HepG2 (cell line): ENCODE measurements around the gene SNX18. TPM values are rescaled to one million over a fixed set of nuclear protein-coding genes. Genes with fewer than 3 reads are reported as not detected.

ENCODE experiments used
- HES4 ChIP-seq: sonication (generic); formaldehyde crosslinking; IDR thresholded peaks from 2 replicates; pipeline ENCODE4 v1.9.0; 2021; ENCODE audit warnings: mild to moderate bottlenecking, missing genetic modification reagents, borderline replicate concordance
- HOXA3 ChIP-seq: sonication (generic); formaldehyde crosslinking; IDR thresholded peaks from 2 replicates; pipeline ENCODE4 v1.5.0; 2020; ENCODE audit warnings: missing genetic modification reagents
- NONO ChIP-seq, 2 experiments: fragments of 450-650 bp in 1 of 2; sonication (generic) in 1 of 2; formaldehyde crosslinking in 1 of 2; IDR thresholded peaks in 1 of 2; conservative IDR thresholded peaks in 1 of 2; 2 replicates each; pipeline versions ENCODE4 v1.6.1 to v1.8.0; 2017 to 2022; ENCODE audit warnings: mild to moderate bottlenecking in 1 of 2, missing genetic modification reagents in 1 of 2, moderate library complexity in 1 of 2
- SALL2 ChIP-seq: sonication (generic); formaldehyde crosslinking; IDR thresholded peaks from 2 replicates; pipeline ENCODE4 v1.8.1; 2023; ENCODE audit warnings: mild to moderate bottlenecking, missing genetic modification reagents, inconsistent platforms
- SIN3A ChIP-seq: IDR thresholded peaks from 2 replicates; pipeline ENCODE4 v1.6.1; 2011; ENCODE audit warnings: low read depth, mild to moderate bottlenecking, control low read depth, low read length, borderline replicate concordance
- SOX13 ChIP-seq, 3 experiments: fragments of 450-650 bp in 1 of 3; sonication (generic) in 1 of 3; formaldehyde crosslinking in 1 of 3; IDR thresholded peaks in 2 of 3; conservative IDR thresholded peaks in 1 of 3; 2 replicates each; pipeline versions ENCODE4 v1.5.0 to v1.6.1; 2016 to 2020; ENCODE audit warnings: antibody characterized with exemption in 1 of 3, mild to moderate bottlenecking in 1 of 3, missing compliant biosample characterization in 1 of 3, missing genetic modification reagents in 1 of 3, moderate library complexity in 1 of 3
- STAG1 ChIP-seq: sonication (generic); formaldehyde crosslinking; IDR thresholded peaks from 2 replicates; pipeline ENCODE4 v1.4.0; 2020; ENCODE audit warnings: missing genetic modification reagents
- TAF15 ChIP-seq: fragments of 200-400 bp; formaldehyde crosslinking; IDR thresholded peaks from one replicate; pipeline ENCODE4 v1.6.1; 2018; ENCODE audit warnings: mild to moderate bottlenecking, low read depth, low read length; ENCODE audit not compliant: poor library complexity, severe bottlenecking
- ZBTB7B ChIP-seq: sonication (generic); formaldehyde crosslinking; IDR thresholded peaks from 2 replicates; pipeline ENCODE4 v1.4.0; 2020; ENCODE audit warnings: missing genetic modification reagents
- ZFP36 ChIP-seq: fragments of 150-350 bp; IDR thresholded peaks from 2 replicates; pipeline ENCODE4 v1.6.1; 2018; ENCODE audit warnings: borderline replicate concordance, low read length, low read depth; ENCODE audit not compliant: partially characterized antibody
- ZNF501 ChIP-seq: sonication (generic); formaldehyde crosslinking; IDR thresholded peaks from 2 replicates; pipeline ENCODE4 v1.5.1; 2020; ENCODE audit warnings: mild to moderate bottlenecking, moderate library complexity, missing genetic modification reagents
- ZNF790 ChIP-seq: sonication (generic); formaldehyde crosslinking; IDR thresholded peaks from 2 replicates; pipeline ENCODE4 v1.8.0; 2022; ENCODE audit warnings: missing genetic modification reagents, mild to moderate bottlenecking, borderline replicate concordance
- polyA plus RNA-seq, 8 experiments: library from polyadenylated mRNA; depleted of rRNA in 3 of 8; stranded (reverse) in 7 of 8; unstranded in 1 of 8; fragments of >200 nt; fragmentation: Illumina TruSeq in 4 of 8; extraction: Trizol in 4 of 8; gene quantifications; 2 replicates each; pipeline versions ENCODE4 v1.2.1 to v1.2.3, GENCODE V29; 2011 to 2016; ENCODE audit warnings: low read depth in 4 of 8, missing spikeins in 1 of 8, mixed read lengths in 1 of 8; ENCODE audit not compliant: insufficient read depth in 1 of 8
- total RNA-seq, 5 experiments: library from RNA; depleted of rRNA; stranded (reverse); fragments of >200 nt; fragmentation: Illumina TruSeq; extraction: Trizol; gene quantifications; 2 replicates each; pipeline ENCODE4 v1.2.3, GENCODE V29; 2016; ENCODE audit warnings: low read depth in 1 of 5
- TF ChIP-seq, protein P1 (sequence below): sonication (generic); formaldehyde crosslinking; IDR thresholded peaks from 2 replicates; pipeline ENCODE4 v1.4.0; 2020; ENCODE audit warnings: mild to moderate bottlenecking, low read depth, missing genetic modification reagents
- TF ChIP-seq, protein P2 (sequence below), 2 experiments: sonication (generic) in 1 of 2; formaldehyde crosslinking in 1 of 2; IDR thresholded peaks; 2 replicates each; pipeline versions ENCODE4 v1.4.0 to v1.6.1; 2018 to 2020; ENCODE audit warnings: missing genetic modification reagents in 2 of 2, borderline replicate concordance in 1 of 2, low read depth in 1 of 2, mild to moderate bottlenecking in 1 of 2, missing biosample characterization in 1 of 2
- TF ChIP-seq, protein P3 (sequence below): sonication (generic); formaldehyde crosslinking; IDR thresholded peaks from 2 replicates; pipeline ENCODE4 v1.4.0; 2020; ENCODE audit warnings: missing genetic modification reagents
- TF ChIP-seq, protein P4 (sequence below): sonication (generic); IDR thresholded peaks from 2 replicates; pipeline ENCODE4 v1.6.1; 2016; ENCODE audit warnings: low read depth, borderline replicate concordance

The SNX18 gene
- total and polyA plus RNA-seq, 2 of the 13 experiments (the other 11 are each of a cell fraction or from before 2014, with no cell fraction given) = 2.3 to 6.2 TPM

DNA sequence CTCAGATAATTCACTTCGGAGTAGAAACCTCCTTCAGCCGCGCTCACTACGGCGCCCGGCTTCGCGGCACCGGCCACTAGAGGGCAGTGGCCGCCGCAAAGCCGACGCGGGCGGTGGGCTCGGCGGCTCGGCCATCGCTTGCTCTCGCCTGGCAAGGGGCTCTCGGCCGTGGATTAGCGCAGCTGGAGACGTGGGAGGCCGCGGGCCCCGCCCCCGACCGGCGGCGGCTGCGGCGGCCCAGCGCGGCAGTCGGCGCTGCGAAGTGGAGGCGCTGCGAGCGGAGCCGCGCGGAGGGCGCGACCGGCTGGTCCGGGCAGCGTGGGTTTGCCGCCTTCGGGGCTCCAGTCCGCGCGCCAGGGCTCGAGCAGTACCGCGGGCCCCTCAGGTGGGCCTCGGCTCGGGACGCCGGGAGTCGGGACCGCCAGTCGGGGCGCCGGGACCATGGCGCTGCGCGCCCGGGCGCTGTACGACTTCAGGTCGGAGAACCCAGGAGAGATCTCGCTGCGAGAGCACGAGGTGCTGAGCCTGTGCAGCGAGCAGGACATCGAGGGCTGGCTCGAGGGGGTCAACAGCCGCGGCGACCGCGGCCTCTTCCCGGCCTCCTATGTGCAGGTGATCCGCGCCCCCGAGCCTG is at the start of gene SNX18 (continued):
- TF ChIP-seq, protein P1, sequence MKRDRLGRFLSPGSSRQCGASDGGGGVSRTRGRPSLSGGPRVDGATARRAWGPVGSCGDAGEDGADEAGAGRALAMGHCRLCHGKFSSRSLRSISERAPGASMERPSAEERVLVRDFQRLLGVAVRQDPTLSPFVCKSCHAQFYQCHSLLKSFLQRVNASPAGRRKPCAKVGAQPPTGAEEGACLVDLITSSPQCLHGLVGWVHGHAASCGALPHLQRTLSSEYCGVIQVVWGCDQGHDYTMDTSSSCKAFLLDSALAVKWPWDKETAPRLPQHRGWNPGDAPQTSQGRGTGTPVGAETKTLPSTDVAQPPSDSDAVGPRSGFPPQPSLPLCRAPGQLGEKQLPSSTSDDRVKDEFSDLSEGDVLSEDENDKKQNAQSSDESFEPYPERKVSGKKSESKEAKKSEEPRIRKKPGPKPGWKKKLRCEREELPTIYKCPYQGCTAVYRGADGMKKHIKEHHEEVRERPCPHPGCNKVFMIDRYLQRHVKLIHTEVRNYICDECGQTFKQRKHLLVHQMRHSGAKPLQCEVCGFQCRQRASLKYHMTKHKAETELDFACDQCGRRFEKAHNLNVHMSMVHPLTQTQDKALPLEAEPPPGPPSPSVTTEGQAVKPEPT (CRISPR knock-in tag) = peak; percentile 52; the same call in 1 of the 2 replicates
- TF ChIP-seq SALL2 (peak; percentile 84), HES4 (CRISPR knock-in tag) (peak; percentile 54; the same call in 1 of the 2 replicates), ZNF790 (CRISPR knock-in tag) (peak; percentile 68; the same call in 1 of the 2 replicates), STAG1 (CRISPR knock-in tag) (peak; percentile 96), TAF15 (no peak), HOXA3 (CRISPR knock-in tag) (peak; percentile 78), ZNF501 (peak; percentile 73), SIN3A (0 out of 2 replicates have a peak, but pooled peaks have one; percentile 35), ZFP36 (peak; percentile 33), SOX13 (IDR thresholded peaks at IDR 0.05) (no peak), SOX13 (CRISPR knock-in tag; conservative IDR thresholded peaks at IDR 0.05 in 1 of 2, IDR thresholded peaks at IDR 0.05 in 1 of 2) (peak in 1 of 2 experiments; percentile 38; a peak in 1 of 4 replicates), ZBTB7B (CRISPR knock-in tag) (peak; percentile 47; the same call in 1 of the 2 replicates), NONO (IDR thresholded peaks at IDR 0.05) (no peak), NONO (CRISPR knock-in tag; conservative IDR thresholded peaks at IDR 0.05) (peak; percentile 70; the same call in 1 of the 2 replicates)
- TF ChIP-seq, protein P2, sequence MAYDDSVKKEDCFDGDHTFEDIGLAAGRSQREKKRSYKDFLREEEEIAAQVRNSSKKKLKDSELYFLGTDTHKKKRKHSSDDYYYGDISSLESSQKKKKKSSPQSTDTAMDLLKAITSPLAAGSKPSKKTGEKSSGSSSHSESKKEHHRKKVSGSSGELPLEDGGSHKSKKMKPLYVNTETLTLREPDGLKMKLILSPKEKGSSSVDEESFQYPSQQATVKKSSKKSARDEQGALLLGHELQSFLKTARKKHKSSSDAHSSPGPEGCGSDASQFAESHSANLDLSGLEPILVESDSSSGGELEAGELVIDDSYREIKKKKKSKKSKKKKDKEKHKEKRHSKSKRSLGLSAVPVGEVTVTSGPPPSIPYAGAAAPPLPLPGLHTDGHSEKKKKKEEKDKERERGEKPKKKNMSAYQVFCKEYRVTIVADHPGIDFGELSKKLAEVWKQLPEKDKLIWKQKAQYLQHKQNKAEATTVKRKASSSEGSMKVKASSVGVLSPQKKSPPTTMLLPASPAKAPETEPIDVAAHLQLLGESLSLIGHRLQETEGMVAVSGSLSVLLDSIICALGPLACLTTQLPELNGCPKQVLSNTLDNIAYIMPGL (CRISPR knock-in tag; IDR thresholded peaks at IDR 0.05; ENCODE audit: borderline replicate concordance in 1 of 2, low read depth in 1 of 2) = peak in 1 of 2 experiments; percentile 95
- TF ChIP-seq, protein P3, sequence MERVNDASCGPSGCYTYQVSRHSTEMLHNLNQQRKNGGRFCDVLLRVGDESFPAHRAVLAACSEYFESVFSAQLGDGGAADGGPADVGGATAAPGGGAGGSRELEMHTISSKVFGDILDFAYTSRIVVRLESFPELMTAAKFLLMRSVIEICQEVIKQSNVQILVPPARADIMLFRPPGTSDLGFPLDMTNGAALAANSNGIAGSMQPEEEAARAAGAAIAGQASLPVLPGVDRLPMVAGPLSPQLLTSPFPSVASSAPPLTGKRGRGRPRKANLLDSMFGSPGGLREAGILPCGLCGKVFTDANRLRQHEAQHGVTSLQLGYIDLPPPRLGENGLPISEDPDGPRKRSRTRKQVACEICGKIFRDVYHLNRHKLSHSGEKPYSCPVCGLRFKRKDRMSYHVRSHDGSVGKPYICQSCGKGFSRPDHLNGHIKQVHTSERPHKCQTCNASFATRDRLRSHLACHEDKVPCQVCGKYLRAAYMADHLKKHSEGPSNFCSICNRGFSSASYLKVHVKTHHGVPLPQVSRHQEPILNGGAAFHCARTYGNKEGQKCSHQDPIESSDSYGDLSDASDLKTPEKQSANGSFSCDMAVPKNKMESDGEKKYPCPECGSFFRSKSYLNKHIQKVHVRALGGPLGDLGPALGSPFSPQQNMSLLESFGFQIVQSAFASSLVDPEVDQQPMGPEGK (CRISPR knock-in tag) = peak; percentile 51
- TF ChIP-seq, protein P4, sequence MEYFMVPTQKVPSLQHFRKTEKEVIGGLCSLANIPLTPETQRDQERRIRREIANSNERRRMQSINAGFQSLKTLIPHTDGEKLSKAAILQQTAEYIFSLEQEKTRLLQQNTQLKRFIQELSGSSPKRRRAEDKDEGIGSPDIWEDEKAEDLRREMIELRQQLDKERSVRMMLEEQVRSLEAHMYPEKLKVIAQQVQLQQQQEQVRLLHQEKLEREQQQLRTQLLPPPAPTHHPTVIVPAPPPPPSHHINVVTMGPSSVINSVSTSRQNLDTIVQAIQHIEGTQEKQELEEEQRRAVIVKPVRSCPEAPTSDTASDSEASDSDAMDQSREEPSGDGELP = peak; percentile 67; the same call in 1 of the 2 replicates
